IPS DF 4.7 (cell line): ENCODE data around the gene PTGES3L.

Source experiments
- DNase-seq: peaks from one replicate; pipeline ENCODE4 v3.0.0-alpha.2; 2013; ENCODE audit warnings: low spot score; ENCODE audit errors: extremely low read depth

Gene PTGES3L

GRCh38 chr17:42979511-42980273 is at the start of gene PTGES3L:
Gene PTGES3L, minus strand, starts transcription at chr17:42980080. Its CDS starts 27 bp downstream, at chr17:42980053.
- no peak for DNase-seq

DNA sequence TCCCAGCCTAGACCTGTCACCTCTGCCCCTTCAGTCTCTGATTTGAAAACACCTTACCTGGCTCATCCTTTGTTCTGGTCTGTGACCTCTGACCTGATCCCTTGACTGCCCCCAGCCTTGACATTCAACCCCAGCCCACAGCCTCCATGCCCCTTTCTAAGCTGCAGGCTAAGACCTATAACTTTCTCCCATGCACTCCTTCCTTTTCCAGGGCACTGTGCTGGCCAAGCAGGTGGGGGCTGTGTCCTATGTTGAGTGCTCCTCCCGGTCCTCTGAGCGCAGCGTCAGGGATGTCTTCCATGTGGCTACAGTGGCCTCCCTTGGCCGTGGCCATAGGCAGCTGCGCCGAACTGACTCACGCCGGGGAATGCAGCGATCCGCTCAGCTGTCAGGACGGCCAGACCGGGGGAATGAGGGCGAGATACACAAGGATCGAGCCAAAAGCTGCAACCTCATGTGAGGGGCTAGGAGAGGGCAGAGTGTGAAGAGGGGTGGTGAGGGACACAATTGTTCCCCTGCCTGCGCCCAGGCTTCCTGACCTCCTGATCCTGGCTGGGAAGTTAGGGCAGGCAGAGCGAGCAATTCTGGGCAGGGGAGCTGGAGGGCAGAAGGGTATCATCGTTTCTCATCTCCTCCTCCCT is 48.5 kb upstream of the PTGES3L start:
- no peak for DNase-seq

DNA sequence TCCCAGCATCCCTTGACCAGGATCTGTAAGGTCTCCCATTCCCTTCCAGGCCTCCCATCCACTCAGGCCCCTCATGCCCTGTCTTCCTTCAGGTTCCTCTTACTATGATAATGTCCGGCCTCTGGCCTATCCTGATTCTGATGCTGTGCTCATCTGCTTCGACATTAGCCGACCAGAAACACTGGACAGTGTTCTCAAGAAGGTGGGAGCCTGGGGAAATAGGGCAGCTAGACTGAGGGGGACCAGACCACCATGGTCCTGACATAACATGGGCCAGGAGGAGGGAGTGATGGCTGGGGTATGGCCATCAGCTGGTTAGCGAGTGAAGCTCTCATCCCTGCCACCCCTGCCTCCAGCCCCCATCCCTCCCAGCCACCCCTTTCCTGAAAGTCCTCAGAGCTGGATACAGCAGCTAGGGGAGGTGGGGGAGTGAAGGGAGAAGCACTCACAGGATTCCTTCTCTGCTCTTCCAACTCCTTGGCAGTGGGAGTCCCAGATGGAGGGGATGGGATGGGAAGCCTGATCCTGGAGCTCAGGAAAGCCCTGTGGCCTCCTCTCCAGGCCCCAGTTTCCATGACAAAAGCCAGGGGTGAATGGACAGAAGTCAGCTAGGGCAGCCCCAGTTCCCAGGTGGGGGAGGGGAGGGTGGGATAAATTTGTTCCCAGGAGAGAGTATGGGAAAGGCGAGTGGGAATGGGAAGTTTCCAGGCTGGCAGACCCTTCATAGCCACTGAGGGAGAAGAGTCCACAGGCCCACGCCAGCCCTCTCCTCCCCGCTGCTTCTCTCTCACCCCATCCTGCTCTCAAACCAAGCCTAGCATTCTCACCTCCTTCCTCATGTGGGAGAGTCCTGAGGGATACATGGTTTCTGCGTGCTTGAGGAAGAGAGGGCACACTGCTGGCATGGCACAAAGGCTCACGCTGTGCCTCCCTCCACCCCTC is 47.5 kb upstream of the PTGES3L start:
- DNase-seq = no peak

GRCh38 chr17:43026595-43026994 is 46.7 kb upstream of the PTGES3L start:
- no peak for DNase-seq

- DNase-seq = no peak
Measured at GRCh38 chr17:43025766-43026537, 46.1 kb upstream of the PTGES3L start.

- no peak for DNase-seq
Measured at GRCh38 chr17:43025290-43025657, 45.4 kb upstream of the PTGES3L start.

- peak; percentile 96 for DNase-seq
Measured at GRCh38 chr17:43024407-43025289, 44.8 kb upstream of the PTGES3L start, which contains the start of gene RND2. Gene RND2, plus strand, starts transcription at chr17:43025231. Its CDS starts 117 bp downstream, at chr17:43025348.

DNA sequence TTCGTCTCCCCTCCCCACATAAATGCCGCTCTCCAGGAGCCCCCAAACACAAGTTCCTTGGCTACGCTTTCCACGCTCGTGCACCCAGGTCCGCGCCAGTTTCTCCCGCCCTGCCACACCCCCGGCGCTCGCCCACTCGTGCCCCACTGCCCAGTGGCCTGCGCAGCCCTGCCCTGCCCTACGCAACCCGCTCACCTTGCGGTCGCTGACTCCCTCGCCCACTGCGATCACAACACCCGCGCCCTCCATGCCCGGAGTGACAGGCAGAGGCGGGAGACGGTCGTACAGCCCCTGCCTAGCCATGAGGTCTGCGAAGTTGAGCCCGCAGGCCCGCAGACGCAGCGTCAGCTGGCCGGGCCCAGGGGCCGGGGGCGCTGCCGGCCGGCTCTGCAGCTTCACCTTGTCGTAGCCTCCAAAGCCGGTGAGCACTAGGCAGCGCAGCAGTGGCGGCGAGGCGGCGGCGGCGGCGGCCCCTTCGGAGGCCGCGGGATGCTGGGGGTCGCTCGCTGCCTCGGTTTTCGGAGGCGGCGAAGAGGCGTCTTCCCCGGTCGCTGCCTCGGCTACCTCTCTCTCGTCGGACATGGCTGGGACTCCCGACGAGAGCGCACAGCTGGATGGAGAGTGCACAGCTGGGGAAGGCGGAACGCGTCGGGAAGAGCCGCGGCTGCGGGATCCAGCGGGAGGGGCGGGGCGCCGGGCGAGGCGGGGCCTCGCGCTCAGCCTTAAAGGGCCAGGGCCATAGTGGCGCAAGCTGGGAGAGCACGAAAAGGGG is 42.0 kb upstream of the PTGES3L start, which contains the start of gene VAT1:
Gene VAT1 (minus strand): TSS at position 645 of the 772 bp plus-strand sequence. CDS start 63 bp downstream, at position 582.
- DNase-seq = no peak

DNA sequence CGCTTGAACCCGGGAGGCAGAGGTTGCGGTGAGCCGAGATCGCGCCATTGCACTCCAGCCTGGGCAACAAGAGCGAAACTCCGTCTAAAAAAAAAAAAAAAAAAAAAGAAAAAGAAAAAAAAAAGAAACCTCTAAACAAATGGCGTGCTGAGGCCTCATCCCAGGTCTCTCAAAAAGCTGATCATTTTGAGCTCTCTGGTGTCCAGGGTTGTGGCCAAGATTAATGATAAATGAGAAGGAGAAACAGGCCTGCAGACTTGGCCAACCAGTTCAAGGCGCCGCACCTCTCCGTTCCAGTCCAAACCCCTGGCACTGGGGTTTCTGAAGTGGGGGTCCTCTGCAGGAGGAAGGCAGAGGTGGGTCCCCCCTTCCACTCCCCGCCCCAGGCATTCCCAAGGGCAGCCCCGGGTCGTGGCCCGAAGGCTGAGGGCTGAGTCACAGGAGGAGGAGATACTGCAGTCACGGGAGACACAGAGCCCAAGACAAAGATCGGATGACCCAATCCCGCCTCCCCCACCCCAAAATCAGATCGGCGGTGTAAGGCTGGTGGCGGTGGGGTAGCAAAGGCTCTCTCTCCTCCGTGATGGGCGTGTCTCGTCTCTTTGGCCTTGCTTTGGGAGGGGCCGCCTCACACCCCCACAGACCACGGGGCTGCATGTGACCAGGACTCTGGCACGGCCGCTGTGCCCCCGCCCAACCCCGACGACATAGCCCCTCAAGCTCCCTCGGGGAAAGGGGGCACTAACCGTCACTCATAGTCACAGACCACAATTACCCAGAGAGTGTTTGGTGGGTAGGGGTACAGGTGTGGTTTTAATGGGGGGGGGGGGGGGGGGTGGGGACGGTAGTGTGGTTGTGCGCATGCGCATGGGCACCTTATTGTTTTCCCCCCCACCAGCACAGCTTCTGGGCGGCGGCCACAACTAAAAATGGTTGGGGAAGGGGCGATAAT is 41.2 kb upstream of the PTGES3L start:
- no peak for DNase-seq

DNA sequence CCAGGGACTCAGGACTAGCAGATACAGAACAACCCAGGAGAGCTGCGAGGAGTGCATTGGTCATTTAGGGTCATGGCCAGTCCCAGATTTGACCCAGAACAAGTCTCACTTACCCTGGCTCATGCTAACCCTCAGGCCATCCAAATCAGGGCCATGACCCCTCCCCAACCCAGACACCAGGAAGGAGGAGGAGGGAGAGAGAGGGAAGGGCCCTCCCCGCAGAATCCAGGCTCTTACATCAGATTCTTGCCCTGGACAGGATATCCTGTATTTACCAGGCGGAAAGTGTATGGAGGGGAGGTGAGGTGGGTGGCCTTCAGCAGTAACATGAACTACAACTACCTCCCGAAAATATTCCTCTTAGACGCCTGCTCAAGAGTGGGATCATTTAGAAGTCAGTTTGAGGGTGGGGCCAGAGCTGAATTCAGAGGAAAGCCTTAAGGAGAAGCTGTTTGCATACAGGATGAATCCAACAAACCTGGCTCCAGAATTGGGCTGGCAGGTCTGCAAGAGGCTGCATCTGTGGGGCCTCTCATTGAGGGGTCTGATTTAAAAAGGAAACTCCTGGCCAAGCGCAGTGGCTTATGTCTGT is 40.2 kb upstream of the PTGES3L start:
- no peak for DNase-seq

DNA sequence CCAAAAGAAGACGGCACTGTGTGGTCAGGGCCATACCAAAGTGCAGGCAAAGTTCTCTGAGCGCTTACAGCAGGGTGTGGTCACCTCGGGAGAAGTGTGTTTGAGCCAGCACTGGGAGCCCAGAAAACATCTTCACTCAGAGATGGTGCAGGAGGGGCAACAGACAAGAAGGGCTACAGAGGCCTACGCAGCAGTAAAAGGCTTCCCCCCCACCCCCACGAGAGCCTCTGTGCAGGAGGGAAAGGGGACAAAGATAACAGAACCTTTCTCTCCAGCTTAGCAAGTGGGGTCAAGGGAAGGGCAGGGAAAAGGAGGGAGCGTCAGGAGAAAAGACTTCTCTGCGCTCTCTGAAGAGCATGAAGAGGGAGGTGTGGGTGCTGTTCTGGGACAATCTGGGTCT is 39.5 kb upstream of the PTGES3L start:
- no peak for DNase-seq

- no peak for DNase-seq
Measured at GRCh38 chr17:43018932-43019331, 39.1 kb upstream of the PTGES3L start.

- no peak for DNase-seq
Measured at GRCh38 chr17:43018008-43018853, 38.4 kb upstream of the PTGES3L start.

- DNase-seq = no peak
Measured at GRCh38 chr17:43016216-43016615, 36.3 kb upstream of the PTGES3L start.

DNA sequence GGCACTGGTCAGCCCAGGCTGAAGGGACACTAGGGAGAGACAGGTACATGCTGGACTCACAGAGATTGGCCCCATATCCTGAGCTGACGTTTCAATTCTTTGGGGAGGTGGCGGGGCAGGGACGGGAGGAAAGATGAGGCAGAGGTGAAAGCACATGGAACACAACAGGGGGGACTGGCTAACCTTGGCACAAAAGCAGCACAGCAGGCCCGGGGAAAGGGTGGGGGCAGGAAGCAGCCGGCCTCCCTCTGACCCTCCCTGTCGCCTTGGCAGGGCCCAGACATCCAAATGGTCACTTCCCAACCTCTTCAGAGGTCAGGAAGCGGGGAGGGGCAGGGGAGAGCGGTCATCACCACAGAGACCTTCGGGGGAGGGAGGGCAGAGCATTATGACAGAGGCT is 35.7 kb upstream of the PTGES3L start:
- no peak for DNase-seq

GRCh38 chr17:43014649-43015542 is 35.0 kb upstream of the PTGES3L start:
- DNase-seq = no peak
